OCI-LY1 (cell line): ENCODE data around the gene OPN4.

Experiments used
- H2AFZ ChIP-seq: fragments of 200-600 bp; sonication (generic), shearing (Covaris generic); 2 replicates; pipeline ENCODE4 v1.6.0; 2014; ENCODE audit warnings: antibody characterized with exemption, mild to moderate bottlenecking, low read length
- H3F3A ChIP-seq: fragments of 200-600 bp; sonication (generic), shearing (Covaris generic); 2 replicates; pipeline ENCODE4 v1.6.0; 2014; ENCODE audit warnings: mild to moderate bottlenecking, antibody characterized with exemption, low read length, moderate library complexity; ENCODE audit not compliant: insufficient read depth
- H3K27ac ChIP-seq: fragments of 200-600 bp; sonication (generic); 2 replicates; pipeline ENCODE4 v1.5.1; 2014; ENCODE audit warnings: low read length, mixed run types, mild to moderate bottlenecking, low read depth; ENCODE audit not compliant: poor library complexity, severe bottlenecking
- H3K27me3 ChIP-seq: fragments of 200-600 bp; sonication (generic); 2 replicates; pipeline ENCODE4 v1.6.0; 2014; ENCODE audit warnings: antibody characterized with exemption, mild to moderate bottlenecking, low read length, moderate library complexity; ENCODE audit not compliant: insufficient read depth
- H3K36me3 ChIP-seq: fragments of 200-600 bp; sonication (generic); 2 replicates; pipeline ENCODE4 v1.6.1; 2014; ENCODE audit warnings: mild to moderate bottlenecking, antibody characterized with exemption, low read length, moderate library complexity, mixed read lengths; ENCODE audit not compliant: insufficient read depth
- H3K4me1 ChIP-seq: fragments of 200-600 bp; sonication (generic); 2 replicates; pipeline ENCODE4 v1.5.1; 2014; ENCODE audit warnings: mild to moderate bottlenecking, low read length, moderate library complexity; ENCODE audit not compliant: insufficient read depth, severe bottlenecking
- H3K4me2 ChIP-seq: fragments of 200-600 bp; sonication (generic), shearing (Covaris generic); 2 replicates; pipeline ENCODE4 v1.6.1; 2014; ENCODE audit warnings: low read length
- H3K4me3 ChIP-seq: fragments of 200-600 bp; sonication (generic); 2 replicates; pipeline ENCODE4 v1.5.1; 2014; ENCODE audit warnings: low read length, low read depth, mild to moderate bottlenecking, mixed read lengths; ENCODE audit not compliant: poor library complexity, severe bottlenecking
- H3K79me2 ChIP-seq: fragments of 200-600 bp; shearing (Covaris generic); 2 replicates; pipeline ENCODE4 v1.6.1; 2016; ENCODE audit warnings: mixed run types, low read length, mixed read lengths; ENCODE audit not compliant: insufficient read depth
- H3K9ac ChIP-seq: fragments of 200-600 bp; sonication (generic), shearing (Covaris generic); 2 replicates; pipeline ENCODE4 v1.6.1; 2014; ENCODE audit warnings: mild to moderate bottlenecking, low read length, mixed read lengths
- H3K9me2 ChIP-seq: fragments of 200-600 bp; sonication (generic), shearing (Covaris generic); 2 replicates; pipeline ENCODE4 v1.6.1; 2014; ENCODE audit warnings: low read depth, mild to moderate bottlenecking, low read length, mixed read lengths
- H3K9me3 ChIP-seq: fragments of 200-600 bp; shearing (Covaris generic); 2 replicates; pipeline ENCODE4 v1.6.1; 2014; ENCODE audit warnings: low read length, mixed read lengths
- H4K20me1 ChIP-seq: fragments of 200-600 bp; sonication (generic), shearing (Covaris generic); 2 replicates; pipeline ENCODE4 v1.6.0; 2016; ENCODE audit warnings: mild to moderate bottlenecking, low read length; ENCODE audit not compliant: insufficient read depth
- EZH2 ChIP-seq: fragments of 200-600 bp; sonication (generic), shearing (Covaris generic); IDR thresholded peaks from 2 replicates; pipeline ENCODE4 v1.8.0; 2017; ENCODE audit warnings: borderline replicate concordance, mixed run types, mild to moderate bottlenecking, antibody characterized with exemption, low read length, moderate library complexity, mixed read lengths
- TF ChIP-seq, protein P1 (sequence below): fragments of 200-600 bp; sonication (generic), shearing (Covaris generic); IDR thresholded peaks from 2 replicates; pipeline ENCODE4 v1.5.1; 2017; ENCODE audit warnings: mild to moderate bottlenecking, antibody characterized with exemption, low read length, moderate library complexity, mixed read lengths

The OPN4 gene

DNA sequence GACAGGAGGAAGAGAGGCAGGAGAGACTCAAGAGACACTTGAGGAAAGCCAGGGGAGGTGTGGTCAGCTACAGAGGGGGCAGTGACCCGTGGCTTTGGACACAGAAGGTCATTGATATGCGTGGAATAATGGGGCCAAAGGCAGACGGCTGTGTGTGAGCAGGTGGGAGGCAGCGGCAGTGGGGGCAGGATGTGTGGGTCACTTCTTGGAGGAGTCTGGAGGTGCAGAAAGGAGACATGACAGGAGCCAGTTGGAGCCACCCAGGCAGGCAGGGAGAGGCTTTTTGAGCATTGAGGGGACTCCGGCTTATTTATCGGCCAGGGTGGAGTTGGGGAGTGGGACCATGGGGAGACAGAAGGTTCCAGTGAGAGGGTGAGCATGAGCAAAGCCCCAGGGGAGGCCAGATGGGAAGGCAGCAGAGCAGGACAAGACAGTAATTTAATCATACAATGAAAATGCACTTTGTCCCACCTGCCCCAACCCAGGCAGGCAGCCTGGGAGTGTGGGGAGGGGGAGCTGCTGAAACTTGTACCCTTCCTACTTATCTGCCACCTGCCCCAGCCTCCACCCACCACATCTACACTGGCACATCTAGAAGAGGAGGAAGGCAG lies 19.0 kb downstream of the OPN4 start:
- Histone ChIP-seq H3K4me2 (no peak overlapping the region), H3K4me1 (peaks cover 11% of the 10 kb centered on the region), H3K9me2 (no peaks in the 10 kb centered on the region), H4K20me1 (no peaks in the 10 kb centered on the region), H3K9me3 (no peaks in the 10 kb centered on the region), H2AFZ (no peak overlapping the region), H3K27me3 (peaks cover 7% of the 10 kb centered on the region), H3K27ac (no peak overlapping the region), H3F3A (no peaks in the 10 kb centered on the region), H3K4me3 (no peak overlapping the region), H3K36me3 (no peaks in the 10 kb centered on the region; the same call in 1 of the 2 replicates), H3K9ac (no peak overlapping the region), H3K79me2 (no peaks in the 10 kb centered on the region)
- TF ChIP-seq, protein P1, sequence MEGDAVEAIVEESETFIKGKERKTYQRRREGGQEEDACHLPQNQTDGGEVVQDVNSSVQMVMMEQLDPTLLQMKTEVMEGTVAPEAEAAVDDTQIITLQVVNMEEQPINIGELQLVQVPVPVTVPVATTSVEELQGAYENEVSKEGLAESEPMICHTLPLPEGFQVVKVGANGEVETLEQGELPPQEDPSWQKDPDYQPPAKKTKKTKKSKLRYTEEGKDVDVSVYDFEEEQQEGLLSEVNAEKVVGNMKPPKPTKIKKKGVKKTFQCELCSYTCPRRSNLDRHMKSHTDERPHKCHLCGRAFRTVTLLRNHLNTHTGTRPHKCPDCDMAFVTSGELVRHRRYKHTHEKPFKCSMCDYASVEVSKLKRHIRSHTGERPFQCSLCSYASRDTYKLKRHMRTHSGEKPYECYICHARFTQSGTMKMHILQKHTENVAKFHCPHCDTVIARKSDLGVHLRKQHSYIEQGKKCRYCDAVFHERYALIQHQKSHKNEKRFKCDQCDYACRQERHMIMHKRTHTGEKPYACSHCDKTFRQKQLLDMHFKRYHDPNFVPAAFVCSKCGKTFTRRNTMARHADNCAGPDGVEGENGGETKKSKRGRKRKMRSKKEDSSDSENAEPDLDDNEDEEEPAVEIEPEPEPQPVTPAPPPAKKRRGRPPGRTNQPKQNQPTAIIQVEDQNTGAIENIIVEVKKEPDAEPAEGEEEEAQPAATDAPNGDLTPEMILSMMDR, result no peak
- no peak for TF ChIP-seq EZH2

- H3K9me3 ChIP-seq, result no peaks in the 10 kb centered on the region
- peaks cover 15% of the 10 kb centered on the region for H3K4me1 ChIP-seq
- H4K20me1 ChIP-seq, result no peaks in the 10 kb centered on the region
- H2AFZ ChIP-seq, result no peak overlapping the region
- H3K79me2 ChIP-seq, result no peaks in the 10 kb centered on the region
- no peaks in the 10 kb centered on the region for H3F3A ChIP-seq
- H3K9me2 ChIP-seq, result no peaks in the 10 kb centered on the region
- no peak overlapping the region for H3K27ac ChIP-seq
- H3K36me3 ChIP-seq, result no peaks in the 10 kb centered on the region; the same call in 1 of the 2 replicates
- H3K9ac ChIP-seq, result no peak overlapping the region
- H3K4me2 ChIP-seq, result no peak overlapping the region
- H3K27me3 ChIP-seq, result peaks cover 7% of the 10 kb centered on the region
- no peak overlapping the region for H3K4me3 ChIP-seq
- TF ChIP-seq, protein P1, result no peak
- TF ChIP-seq EZH2, result no peak
Measured at GRCh38 chr10:86673827-86674581, 19.7 kb downstream of the OPN4 start.

DNA sequence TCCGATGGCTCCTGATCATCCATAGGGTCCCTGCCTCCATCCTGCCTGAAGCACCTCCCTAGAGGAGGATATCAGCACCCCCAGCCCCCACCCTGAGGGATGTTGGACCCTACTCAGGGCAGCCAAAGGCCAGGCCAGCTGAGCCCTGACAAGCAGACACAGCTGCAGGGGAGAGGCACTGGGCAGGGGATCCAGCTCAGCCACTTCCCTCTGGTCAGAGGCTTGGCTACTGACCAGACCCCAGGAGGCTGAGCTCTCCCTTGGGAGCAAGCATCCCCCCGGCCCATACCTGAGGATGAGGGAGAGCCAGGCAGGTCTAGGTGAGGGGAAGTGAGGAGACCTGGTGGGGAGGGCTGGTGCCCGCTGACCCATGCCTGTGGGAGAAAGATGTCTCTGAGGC lies 20.6 kb downstream of the OPN4 start:
- Histone ChIP-seq H3K9ac (no peak overlapping the region), H3K27ac (no peak overlapping the region), H2AFZ (no peak overlapping the region), H3F3A (no peaks in the 10 kb centered on the region), H3K79me2 (no peaks in the 10 kb centered on the region), H3K4me1 (peaks cover 19% of the 10 kb centered on the region), H3K9me2 (no peaks in the 10 kb centered on the region), H3K27me3 (peaks cover 7% of the 10 kb centered on the region; the same call in 1 of the 2 replicates), H3K9me3 (no peaks in the 10 kb centered on the region), H3K4me3 (no peak overlapping the region), H3K4me2 (no peak overlapping the region), H3K36me3 (no peaks in the 10 kb centered on the region), H4K20me1 (no peaks in the 10 kb centered on the region)
- no peak for TF ChIP-seq EZH2
- TF ChIP-seq, protein P1, result no peak
